GM12878 (cell line): ENCODE data around the gene NPSR1.

ENCODE experiments used
- CTCF ChIP-seq, 3 experiments: IDR thresholded peaks in 2 of 3; conservative IDR thresholded peaks in 1 of 3; 2 replicates each; pipeline ENCODE4 v1.5.1; 2011; ENCODE audit warnings: low read depth in 3 of 3, low read length in 3 of 3, mild to moderate bottlenecking in 3 of 3, control low read depth in 2 of 3, moderate library complexity in 2 of 3, inconsistent platforms in 1 of 3, mixed read lengths in 1 of 3; ENCODE audit not compliant: control insufficient read depth in 2 of 3, insufficient read depth in 1 of 3; ENCODE audit errors: extremely low read depth in 1 of 3
- KDM1A ChIP-seq: fragments of 200-600 bp; sonication (generic); IDR thresholded peaks from 2 replicates; pipeline ENCODE4 v1.6.1; 2016; ENCODE audit warnings: borderline replicate concordance

DNA sequence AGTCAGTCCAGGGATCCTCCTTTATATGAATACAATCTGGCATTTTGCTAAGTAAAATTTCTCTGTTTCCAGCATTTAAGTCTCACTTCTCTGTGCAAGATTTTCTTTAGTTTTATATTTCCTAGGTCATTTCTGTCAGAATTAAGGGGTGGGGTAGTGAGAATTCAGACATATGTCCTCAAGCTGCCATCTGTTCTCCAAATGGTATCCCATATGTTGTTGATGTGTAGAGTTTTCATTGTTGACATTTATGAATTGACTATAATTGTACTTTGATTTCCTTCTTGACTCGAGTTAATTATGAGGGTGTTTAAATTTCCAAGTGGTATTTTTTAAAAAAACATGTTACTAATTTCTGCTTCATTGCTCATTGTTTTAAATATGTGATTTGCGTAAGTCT, 148.8 kb downstream of the NPSR1 start:
- TF ChIP-seq CTCF (IDR thresholded peaks at IDR 0.05 in 2 of 3, conservative IDR thresholded peaks at IDR 0.05 in 1 of 3; ENCODE audit: control insufficient read depth in 2 of 3, extremely low read depth in 1 of 3, insufficient read depth in 1 of 3, low read depth in 3 of 3, low read length in 3 of 3) (no peak), KDM1A (no peak)
